NT2/D1 (cell line): Measurements from ENCODE around the gene OSBPL7.
"Not testable (repeated sequence)": the region's sequence is repeated elsewhere in the genome, so short reads cannot be mapped to it uniquely, and the experiment has no call there.

ENCODE experiments used
- DNase-seq: peaks from one replicate; pipeline ENCODE4 v3.0.0-alpha.2; 2011; ENCODE audit warnings: low read depth, low spot score
- H3K27me3 ChIP-seq: 2 replicates; pipeline ENCODE4 v1.6.0; 2011; ENCODE audit warnings: mild to moderate bottlenecking; ENCODE audit not compliant: insufficient read length, insufficient read depth
- H3K36me3 ChIP-seq: 2 replicates; pipeline ENCODE4 v1.6.1; 2011; ENCODE audit warnings: mild to moderate bottlenecking, low read length, mixed read lengths; ENCODE audit not compliant: insufficient read depth, insufficient read length
- H3K4me1 ChIP-seq: 2 replicates; pipeline ENCODE4 v1.5.1; 2011; ENCODE audit not compliant: insufficient read depth, insufficient read length
- H3K4me3 ChIP-seq: 2 replicates; pipeline ENCODE4 v1.5.1; 2011; ENCODE audit warnings: low read depth; ENCODE audit not compliant: insufficient read length
- H3K9ac ChIP-seq: 2 replicates; pipeline ENCODE4 v1.6.0; 2011; ENCODE audit warnings: low read depth; ENCODE audit not compliant: insufficient read length
- H3K9me3 ChIP-seq: 2 replicates; pipeline ENCODE4 v1.5.1; 2011; ENCODE audit warnings: mild to moderate bottlenecking, low read length; ENCODE audit not compliant: insufficient read depth
- SUZ12 ChIP-seq: IDR thresholded peaks from 2 replicates; pipeline ENCODE4 v1.6.1; 2011; ENCODE audit not compliant: insufficient read length, insufficient read depth; ENCODE audit errors: extremely low read depth
- YY1 ChIP-seq: IDR thresholded peaks from 2 replicates; pipeline ENCODE4 v1.6.1; 2011; ENCODE audit not compliant: insufficient read length, insufficient read depth
- ZNF274 ChIP-seq: IDR thresholded peaks from 2 replicates; pipeline ENCODE4 v1.6.1; 2011; ENCODE audit warnings: mild to moderate bottlenecking, low read depth, low read length

Gene OSBPL7

GRCh38 chr17:47776330-47777197, 45.0 kb downstream of the OSBPL7 start:
- no peak for DNase-seq
- Histone ChIP-seq H3K4me1 (no peaks in the 10 kb centered on the region), H3K36me3 (no peaks in the 10 kb centered on the region), H3K4me3 (no peak overlapping the region), H3K27me3 (peaks cover 28% of the 10 kb centered on the region), H3K9me3 (peaks cover under 1% of the 10 kb centered on the region; the same call in 1 of the 2 replicates), H3K9ac (no peak overlapping the region)
- TF ChIP-seq SUZ12 (no peak), YY1 (no peak), ZNF274 (no peak)

GRCh38 chr17:47774987-47775580, 46.5 kb downstream of the OSBPL7 start:
- H3K27me3 ChIP-seq: peaks cover 28% of the 10 kb centered on the region
- peaks cover 8% of the 10 kb centered on the region for H3K9me3 ChIP-seq
- H3K36me3 ChIP-seq: no peaks in the 10 kb centered on the region
- no peaks in the 10 kb centered on the region for H3K4me1 ChIP-seq
- TF ChIP-seq ZNF274 (no peak), YY1 (no peak), SUZ12 (no peak)
- H3K9ac ChIP-seq: no peak overlapping the region
- no peak overlapping the region for H3K4me3 ChIP-seq
- DNase-seq: no peak

- H3K4me1 ChIP-seq: no peaks in the 10 kb centered on the region
- DNase-seq: no peak
- H3K27me3 ChIP-seq: peaks cover 28% of the 10 kb centered on the region
- H3K9ac ChIP-seq: no peak overlapping the region
- H3K9me3 ChIP-seq: peaks cover 8% of the 10 kb centered on the region
- H3K36me3 ChIP-seq: no peaks in the 10 kb centered on the region
- no peak overlapping the region for H3K4me3 ChIP-seq
- TF ChIP-seq SUZ12 (no peak), ZNF274 (no peak), YY1 (no peak)
These were observed 47.3 kb downstream of the OSBPL7 start for GRCh38 chr17:47774331-47774730.

GRCh38 chr17:47773649-47774048, 47.9 kb downstream of the OSBPL7 start:
- not testable (repeated sequence) for H3K4me1 ChIP-seq, H3K9ac ChIP-seq, DNase-seq, H3K9me3 ChIP-seq, H3K4me3 ChIP-seq, H3K36me3 ChIP-seq
- peaks cover 28% of the 10 kb centered on the region for H3K27me3 ChIP-seq

- Histone ChIP-seq H3K4me3 (no peak overlapping the region), H3K27me3 (no peaks in the 10 kb centered on the region), H3K9me3 (peaks cover 15% of the 10 kb centered on the region; the same call in 1 of the 2 replicates), H3K4me1 (no peaks in the 10 kb centered on the region), H3K36me3 (no peaks in the 10 kb centered on the region), H3K9ac (no peak overlapping the region)
- TF ChIP-seq SUZ12 (no peak), ZNF274 (no peak), YY1 (no peak)
- no peak for DNase-seq
These were observed 57.5 kb downstream of the OSBPL7 start for GRCh38 chr17:47763913-47764582.

GRCh38 chr17:47762728-47763127, 58.9 kb downstream of the OSBPL7 start:
- Histone ChIP-seq H3K36me3 (no peaks in the 10 kb centered on the region), H3K27me3 (peaks cover 3% of the 10 kb centered on the region), H3K4me1 (no peaks in the 10 kb centered on the region), H3K4me3 (no peak overlapping the region), H3K9me3 (peaks cover 15% of the 10 kb centered on the region; the same call in 1 of the 2 replicates), H3K9ac (no peak overlapping the region)
- TF ChIP-seq ZNF274 (no peak), YY1 (no peak), SUZ12 (no peak)
- no peak for DNase-seq

- DNase-seq: no peak
- H3K4me3 ChIP-seq: no peak overlapping the region
- H3K4me1 ChIP-seq: no peaks in the 10 kb centered on the region
- H3K9me3 ChIP-seq: peaks cover 21% of the 10 kb centered on the region
- H3K9ac ChIP-seq: no peak overlapping the region
- no peak for TF ChIP-seq YY1
- TF ChIP-seq ZNF274: no peak
- no peak for TF ChIP-seq SUZ12
- no peaks in the 10 kb centered on the region for H3K36me3 ChIP-seq
- H3K27me3 ChIP-seq: peaks cover 11% of the 10 kb centered on the region
These were observed 61.0 kb downstream of the OSBPL7 start for GRCh38 chr17:47760409-47761140.
